GM19438 (cell line): ENCODE results near the gene ITGB3.

Experiments
- ATAC-seq: cut with Tn5 transposase; IDR thresholded peaks from one replicate; pipeline ENCODE4 v1.9.1; 2021; ENCODE audit warnings: low read depth; ENCODE audit not compliant: unreplicated experiment

ITGB3 gene

DNA sequence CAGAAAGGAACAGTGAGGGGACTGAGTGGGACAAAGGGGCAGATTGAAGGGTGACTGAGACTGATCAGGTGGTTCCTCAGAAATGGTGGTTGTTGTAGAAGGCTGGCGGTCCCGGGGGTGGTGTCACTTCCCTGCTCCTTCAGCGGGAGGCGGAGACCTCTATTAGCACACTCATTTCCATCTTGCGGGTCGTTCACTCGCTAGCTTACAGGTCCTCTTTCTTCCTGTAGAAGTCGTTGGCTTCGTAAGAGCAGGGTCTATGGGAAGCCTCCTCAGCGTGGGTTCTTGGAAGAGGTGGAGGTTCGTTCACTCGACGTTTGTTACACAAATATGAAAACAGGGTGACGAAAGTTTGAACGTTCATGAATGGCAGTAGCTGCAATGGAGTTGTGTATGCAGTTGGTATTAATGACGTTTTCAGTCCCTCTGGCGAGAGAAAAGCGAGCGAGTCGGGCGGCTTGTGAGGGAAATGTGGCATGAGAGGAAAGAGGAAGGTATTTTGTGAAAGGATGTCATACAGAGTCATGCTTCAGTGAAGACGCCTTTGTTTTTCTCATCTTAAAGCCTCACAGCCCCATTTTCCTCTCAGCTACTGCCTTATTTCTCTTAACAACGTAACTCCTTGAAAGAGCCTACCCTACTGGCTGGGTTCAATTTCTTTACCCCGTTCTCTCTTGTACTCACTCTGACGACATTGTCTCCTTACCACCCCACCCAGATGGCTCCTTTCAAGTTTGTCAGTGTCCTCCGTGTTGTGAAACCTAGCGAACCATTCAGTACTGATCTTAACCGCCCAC lies 70.8 kb downstream of the ITGB3 start:
- ATAC-seq, result peak; percentile 34

GRCh38 chr17:47325176-47325575 lies 71.5 kb downstream of the ITGB3 start:
- ATAC-seq, result no peak

DNA sequence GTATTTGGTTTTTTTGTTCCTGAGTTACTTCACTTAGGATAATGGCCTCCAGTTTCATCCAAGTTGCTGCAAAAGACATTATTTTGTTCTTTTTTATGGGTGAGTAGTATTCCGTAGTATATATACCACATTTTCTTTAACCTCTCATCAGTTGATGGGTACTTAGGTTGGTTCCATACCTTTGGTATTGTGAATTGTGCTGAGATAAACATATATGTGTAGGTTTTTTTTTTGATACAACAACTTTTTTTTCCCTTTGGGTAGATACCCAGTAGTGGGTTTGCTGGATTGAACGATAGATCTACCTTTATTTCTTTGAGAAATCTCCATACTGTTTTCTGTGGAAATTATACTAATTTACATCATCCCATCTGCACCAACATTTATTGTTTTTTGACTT lies 76.9 kb downstream of the ITGB3 start:
- ATAC-seq, result no peak

- no peak for ATAC-seq
Measured at GRCh38 chr17:47332287-47332686, 78.7 kb downstream of the ITGB3 start.

DNA sequence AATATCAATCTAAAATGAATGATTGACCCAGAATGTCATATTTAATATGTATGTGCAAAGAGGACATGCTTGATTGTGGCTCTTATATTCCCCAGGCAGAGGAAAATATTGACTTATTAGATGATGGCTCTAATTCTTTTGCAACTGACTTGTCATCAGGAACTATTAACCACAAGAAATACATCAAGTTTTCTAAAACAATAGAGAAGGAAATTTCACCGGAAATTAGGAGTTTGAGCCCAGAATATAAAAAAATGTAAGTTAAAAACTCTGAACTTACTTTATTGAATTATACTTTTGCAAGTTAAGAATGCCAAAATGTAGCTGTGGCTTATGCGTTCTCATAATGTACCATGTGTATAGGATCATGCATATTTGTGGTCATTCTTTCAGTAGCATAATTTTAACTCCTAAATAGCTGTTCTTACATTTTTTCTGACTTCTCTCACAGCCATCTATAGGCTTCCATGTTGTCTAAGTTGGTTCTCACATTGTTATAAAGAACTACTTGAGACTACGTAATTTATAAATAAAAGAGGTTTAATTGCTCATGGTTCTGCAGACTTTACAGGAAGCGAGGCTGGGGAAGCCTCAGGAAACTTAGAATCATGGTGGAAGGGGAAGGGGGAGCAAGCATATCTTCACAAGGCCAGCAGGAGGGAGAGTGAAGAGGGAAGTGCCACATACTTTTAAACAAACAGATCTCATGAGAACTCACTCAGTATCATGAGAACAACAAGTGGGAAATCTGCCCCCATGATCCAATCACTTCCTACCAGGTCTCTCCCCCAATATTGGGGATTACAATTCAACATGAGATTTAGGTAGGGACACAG lies 81.7 kb downstream of the ITGB3 start:
- no peak for ATAC-seq

DNA sequence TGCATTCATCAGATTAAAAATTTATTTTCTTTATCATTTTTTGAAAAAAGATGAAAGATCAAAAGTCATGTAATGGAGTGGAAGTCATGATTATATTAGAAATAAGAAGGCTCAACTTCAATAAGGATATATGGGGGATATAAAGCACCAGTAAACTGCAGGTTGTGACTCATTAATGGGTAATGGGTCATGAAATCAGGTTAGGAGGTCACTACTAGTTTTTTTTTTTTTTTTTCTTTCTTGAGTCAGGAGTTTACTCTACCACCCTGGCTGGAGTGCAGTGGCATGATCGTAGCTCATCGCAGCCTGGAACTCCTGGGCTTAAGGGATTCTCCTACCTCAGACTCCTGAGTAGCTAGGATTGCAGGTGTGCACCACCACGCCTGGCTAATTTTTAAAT lies 84.4 kb downstream of the ITGB3 start:
- ATAC-seq, result no peak

GRCh38 chr17:47352848-47353247 lies 99.2 kb downstream of the ITGB3 start:
- ATAC-seq, result no peak

- ATAC-seq, result no peak
Measured at GRCh38 chr17:47358652-47359051, 105.0 kb downstream of the ITGB3 start.
